ENCODE data around the gene CSRP2.

DNA sequence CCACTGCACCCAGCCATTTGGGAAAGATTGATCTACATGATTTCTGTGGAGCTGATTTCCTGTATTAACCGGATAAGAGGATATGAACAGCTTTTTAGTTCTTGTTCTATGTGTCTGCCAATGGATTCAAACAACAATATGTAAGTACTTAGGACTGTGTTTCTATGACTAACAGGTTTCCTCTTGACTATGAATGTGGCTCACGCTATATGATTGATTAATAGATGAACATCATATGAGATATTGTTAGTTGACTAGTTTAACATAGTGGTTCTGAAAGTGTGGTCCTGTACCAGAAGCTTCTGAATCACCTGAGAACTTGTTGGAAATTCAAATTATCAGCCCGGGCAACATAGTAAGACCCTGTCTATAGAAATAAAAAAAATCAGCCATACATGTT, 12.8 kb upstream of the CSRP2 start:
- TF ChIP-seq CTCF (IDR thresholded peaks at IDR 0.05; ENCODE audit: insufficient read depth, low read length, poor library complexity, severe bottlenecking) (no peak), EZH2phosphoT487 (conservative IDR thresholded peaks at IDR 0.05; ENCODE audit: low read length) (no peak)
